Fibroblast of skin of scalp (primary cell): Measurements from ENCODE around the gene ARL4A.
"Not testable (repeated sequence)": the region's sequence is repeated elsewhere in the genome, so short reads cannot be mapped to it uniquely, and the experiment has no call there.

Experiments used
- DNase-seq: peaks from one replicate; pipeline ENCODE4 v3.0.0-alpha.2; 2013

ARL4A gene

GRCh38 chr7:12670000-12670729 lies 17.3 kb upstream of the ARL4A start:
- DNase-seq, result no peak

- DNase-seq, result no peak
Measured at GRCh38 chr7:12670743-12671520, 16.5 kb upstream of the ARL4A start.

- DNase-seq, result not testable (repeated sequence)
Measured at GRCh38 chr7:12673436-12673835, 14.0 kb upstream of the ARL4A start.

- DNase-seq, result no peak
Measured at GRCh38 chr7:12674053-12674452, 13.4 kb upstream of the ARL4A start.

- no peak for DNase-seq
Measured at GRCh38 chr7:12674861-12675260, 12.6 kb upstream of the ARL4A start.

- peak; percentile 32 for DNase-seq
Measured at GRCh38 chr7:12683678-12684585, 3.5 kb upstream of the ARL4A start.

- DNase-seq, result no peak
Measured at GRCh38 chr7:12684733-12685132, 2.7 kb upstream of the ARL4A start.

GRCh38 chr7:12685550-12685949 lies 1.9 kb upstream of the ARL4A start:
- peak; percentile 43 for DNase-seq

GRCh38 chr7:12686234-12686890 lies 1.1 kb upstream of the ARL4A start:
- DNase-seq, result peak; percentile 91

- DNase-seq, result no peak
Measured at GRCh38 chr7:12687718-12688171, 312 bp downstream of the ARL4A start.

GRCh38 chr7:12688485-12689170 lies 1.2 kb downstream of the ARL4A start:
- not testable (repeated sequence) for DNase-seq

- no peak for DNase-seq
Measured at GRCh38 chr7:12689451-12689850, 2.0 kb downstream of the ARL4A start.

GRCh38 chr7:12690041-12690878 lies 2.8 kb downstream of the ARL4A start:
- DNase-seq, result no peak

GRCh38 chr7:12691388-12691787 lies 4.0 kb downstream of the ARL4A start:
- DNase-seq, result not testable (repeated sequence)

- no peak for DNase-seq
Measured at GRCh38 chr7:12692035-12692434, 4.6 kb downstream of the ARL4A start.

- DNase-seq, result no peak
Measured at GRCh38 chr7:12692479-12693259, 5.2 kb downstream of the ARL4A start.

GRCh38 chr7:12694817-12695216 lies 7.4 kb downstream of the ARL4A start:
- DNase-seq, result no peak

GRCh38 chr7:12695965-12696364 lies 8.5 kb downstream of the ARL4A start:
- no peak for DNase-seq

GRCh38 chr7:12699299-12699698 lies 11.9 kb downstream of the ARL4A start:
- no peak for DNase-seq

GRCh38 chr7:12701433-12701832 lies 14.0 kb downstream of the ARL4A start:
- DNase-seq, result no peak
